Gastroesophageal sphincter (tissue), 3 donors: Measurements from ENCODE around the gene DNAAF5.

ENCODE experiments used
- POLR2AphosphoS5 ChIP-seq: sonication (generic); formaldehyde crosslinking; IDR thresholded peaks from one replicate; pipeline ENCODE4 v1.6.1; 2017; ENCODE audit warnings: antibody characterized with exemption
- TF ChIP-seq, protein P1 (sequence below), 4 experiments: fragments of 200-600 bp in 2 of 4; fragments of 450-650 bp in 2 of 4; sonication (generic) in 1 of 4; IDR thresholded peaks; one replicate each; pipeline ENCODE4 v1.5.1; 2017 to 2019; ENCODE audit warnings: antibody characterized with exemption in 4 of 4, mild to moderate bottlenecking in 2 of 4, moderate library complexity in 2 of 4

DNA sequence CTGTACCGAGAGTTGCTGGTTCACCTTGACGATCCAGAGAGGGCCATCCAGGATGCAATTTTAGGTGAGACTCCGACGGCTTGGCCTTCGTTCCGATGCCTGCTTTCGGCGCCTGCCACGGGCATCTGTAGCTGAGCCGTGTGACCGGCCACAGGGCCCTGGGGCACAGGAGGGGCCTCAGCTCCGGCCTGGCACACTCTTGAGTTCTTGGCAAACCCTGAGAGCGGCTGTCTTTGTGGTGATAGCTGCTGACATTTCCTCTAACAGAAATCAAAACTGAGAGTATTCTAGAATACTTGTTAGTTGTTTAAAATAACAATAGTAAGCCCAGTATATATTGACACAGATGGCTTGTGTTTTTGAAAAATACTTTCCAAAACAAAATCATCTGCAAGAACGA is 53.6 kb downstream of the DNAAF5 start:
- TF ChIP-seq, protein P1, sequence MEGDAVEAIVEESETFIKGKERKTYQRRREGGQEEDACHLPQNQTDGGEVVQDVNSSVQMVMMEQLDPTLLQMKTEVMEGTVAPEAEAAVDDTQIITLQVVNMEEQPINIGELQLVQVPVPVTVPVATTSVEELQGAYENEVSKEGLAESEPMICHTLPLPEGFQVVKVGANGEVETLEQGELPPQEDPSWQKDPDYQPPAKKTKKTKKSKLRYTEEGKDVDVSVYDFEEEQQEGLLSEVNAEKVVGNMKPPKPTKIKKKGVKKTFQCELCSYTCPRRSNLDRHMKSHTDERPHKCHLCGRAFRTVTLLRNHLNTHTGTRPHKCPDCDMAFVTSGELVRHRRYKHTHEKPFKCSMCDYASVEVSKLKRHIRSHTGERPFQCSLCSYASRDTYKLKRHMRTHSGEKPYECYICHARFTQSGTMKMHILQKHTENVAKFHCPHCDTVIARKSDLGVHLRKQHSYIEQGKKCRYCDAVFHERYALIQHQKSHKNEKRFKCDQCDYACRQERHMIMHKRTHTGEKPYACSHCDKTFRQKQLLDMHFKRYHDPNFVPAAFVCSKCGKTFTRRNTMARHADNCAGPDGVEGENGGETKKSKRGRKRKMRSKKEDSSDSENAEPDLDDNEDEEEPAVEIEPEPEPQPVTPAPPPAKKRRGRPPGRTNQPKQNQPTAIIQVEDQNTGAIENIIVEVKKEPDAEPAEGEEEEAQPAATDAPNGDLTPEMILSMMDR (IDR thresholded peaks at IDR 0.05), result no peak
- no peak for TF ChIP-seq POLR2AphosphoS5
